Colonic mucosa (tissue), 4 donors: Measurements from ENCODE around the gene ZNF92. TPM values are rescaled to one million over a fixed set of nuclear protein-coding genes. Genes with fewer than 3 reads are reported as not detected.

Experiments
- DNase-seq: peaks from one replicate; pipeline ENCODE4 v3.0.0-alpha.2; 2020
- H3K27ac ChIP-seq: fragments of 200-600 bp; one replicate; pipeline ENCODE4 v1.8.0; 2021
- H3K27me3 ChIP-seq: fragments of 200-600 bp; one replicate; pipeline ENCODE4 v1.8.0; 2021
- H3K36me3 ChIP-seq: fragments of 200-600 bp; one replicate; pipeline ENCODE4 v1.8.0; 2021
- H3K4me1 ChIP-seq: fragments of 200-600 bp; one replicate; pipeline ENCODE4 v1.8.0; 2021; ENCODE audit warnings: mild to moderate bottlenecking
- H3K4me3 ChIP-seq: fragments of 200-600 bp; one replicate; pipeline ENCODE4 v1.8.0; 2021
- H3K9ac ChIP-seq, 2 donors: one replicate each; pipeline ENCODE4 v1.7.0; 2013; ENCODE audit warnings: control low read depth in 2 of 2, low read depth in 2 of 2, low read length in 2 of 2
- H3K9me3 ChIP-seq: fragments of 200-600 bp; one replicate; pipeline ENCODE4 v1.8.0; 2021
- intact Hi-C: fragments of 100-400 bp; cut with DNase I; formaldehyde crosslinking; loops from one replicate; pipeline ENCODE4 v1.14.1; 2022
- total RNA-seq, 2 donors: library from RNA; stranded (reverse); fragmentation: NEBNext Ultra II Directional in 1 of 2; extraction: Animal tissue kit (Norgen Biotek cat#: 25700) in 1 of 2; gene quantifications; one replicate each; pipeline ENCODE4 v1.2.1, GENCODE V29; 2021
- TF ChIP-seq, protein P1 (sequence below): fragments of 200-600 bp; IDR thresholded peaks from one replicate; pipeline ENCODE4 v1.8.0; 2022; ENCODE audit warnings: antibody characterized with exemption, mild to moderate bottlenecking
- donor health status: healthy.
- donor health status: DM: no; HTN: no; CAD: no.
- donor health status: DM: no; HTN: no; CAD: no.

The ZNF92 gene
- total RNA-seq, 2 donors from 2014 or later = 8.4 to 8.8 TPM

DNA sequence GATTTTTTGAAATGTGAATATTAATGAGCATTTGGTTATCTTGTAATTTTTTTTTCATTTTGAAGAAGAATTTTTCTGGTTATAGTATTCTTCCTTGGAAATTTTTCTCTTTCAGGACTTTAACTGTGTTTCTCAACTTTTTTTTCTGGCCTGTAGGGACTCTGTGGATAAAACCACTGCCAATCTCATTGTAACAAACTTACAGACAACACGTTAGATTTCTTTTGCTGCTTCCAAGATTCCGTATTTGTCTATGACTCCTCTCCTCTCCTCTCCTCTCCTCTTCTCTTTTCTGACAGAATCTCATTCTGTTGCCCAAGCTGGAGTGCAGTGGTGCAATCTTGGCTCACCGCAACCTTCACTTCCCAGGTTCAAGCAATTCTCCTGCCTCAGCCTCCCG lies 19.4 kb upstream of the ZNF92 start:
- intact Hi-C loops = no loop called here
- Histone ChIP-seq H3K27ac (no peak overlapping the region), H3K4me3 (no peak overlapping the region), H3K4me1 (no peaks in the 10 kb centered on the region), H3K27me3 (no peaks in the 10 kb centered on the region), H3K9ac (no peak overlapping the region), H3K36me3 (no peaks in the 10 kb centered on the region), H3K9me3 (no peaks in the 10 kb centered on the region)
- no peak for DNase-seq
- TF ChIP-seq, protein P1, sequence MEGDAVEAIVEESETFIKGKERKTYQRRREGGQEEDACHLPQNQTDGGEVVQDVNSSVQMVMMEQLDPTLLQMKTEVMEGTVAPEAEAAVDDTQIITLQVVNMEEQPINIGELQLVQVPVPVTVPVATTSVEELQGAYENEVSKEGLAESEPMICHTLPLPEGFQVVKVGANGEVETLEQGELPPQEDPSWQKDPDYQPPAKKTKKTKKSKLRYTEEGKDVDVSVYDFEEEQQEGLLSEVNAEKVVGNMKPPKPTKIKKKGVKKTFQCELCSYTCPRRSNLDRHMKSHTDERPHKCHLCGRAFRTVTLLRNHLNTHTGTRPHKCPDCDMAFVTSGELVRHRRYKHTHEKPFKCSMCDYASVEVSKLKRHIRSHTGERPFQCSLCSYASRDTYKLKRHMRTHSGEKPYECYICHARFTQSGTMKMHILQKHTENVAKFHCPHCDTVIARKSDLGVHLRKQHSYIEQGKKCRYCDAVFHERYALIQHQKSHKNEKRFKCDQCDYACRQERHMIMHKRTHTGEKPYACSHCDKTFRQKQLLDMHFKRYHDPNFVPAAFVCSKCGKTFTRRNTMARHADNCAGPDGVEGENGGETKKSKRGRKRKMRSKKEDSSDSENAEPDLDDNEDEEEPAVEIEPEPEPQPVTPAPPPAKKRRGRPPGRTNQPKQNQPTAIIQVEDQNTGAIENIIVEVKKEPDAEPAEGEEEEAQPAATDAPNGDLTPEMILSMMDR = no peak

DNA sequence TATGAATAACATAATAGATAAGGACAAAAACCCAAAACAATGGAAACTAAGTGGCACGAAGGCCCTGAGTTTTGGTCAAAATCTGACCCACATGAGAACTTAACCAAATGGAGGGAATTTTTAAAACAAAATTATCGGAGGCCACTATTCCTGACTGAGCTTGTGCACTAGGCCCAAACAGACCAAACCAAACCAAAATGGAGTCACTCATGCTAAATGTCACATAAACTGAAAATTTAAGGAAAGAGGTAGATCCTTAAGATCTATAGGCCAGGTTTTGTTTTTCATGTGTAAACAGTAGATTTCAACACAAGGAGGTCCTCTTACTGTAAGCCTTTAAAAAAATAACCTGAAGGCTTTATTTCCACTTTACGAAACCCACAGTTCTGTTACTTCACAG lies 3.8 kb upstream of the ZNF92 start:
- Histone ChIP-seq H3K36me3 (no peaks in the 10 kb centered on the region), H3K4me3 (no peak overlapping the region), H3K9me3 (no peaks in the 10 kb centered on the region), H3K4me1 (no peaks in the 10 kb centered on the region), H3K9ac (no peak overlapping the region), H3K27ac (no peak overlapping the region), H3K27me3 (no peaks in the 10 kb centered on the region)
- intact Hi-C loops = no loop called here
- TF ChIP-seq, protein P1 = no peak
- no peak for DNase-seq

- H3K9ac ChIP-seq = no peak overlapping the region
- H3K27me3 ChIP-seq = no peaks in the 10 kb centered on the region
- no peak overlapping the region for H3K27ac ChIP-seq
- no peaks in the 10 kb centered on the region for H3K36me3 ChIP-seq
- TF ChIP-seq, protein P1 = no peak
- no peaks in the 10 kb centered on the region for H3K9me3 ChIP-seq
- H3K4me3 ChIP-seq = no peak overlapping the region
- intact Hi-C loops = no loop called here
- peak; percentile 31 for DNase-seq
- H3K4me1 ChIP-seq = no peaks in the 10 kb centered on the region
These were observed 2.2 kb upstream of the ZNF92 start for GRCh38 chr7:65371468-65371867.

DNA sequence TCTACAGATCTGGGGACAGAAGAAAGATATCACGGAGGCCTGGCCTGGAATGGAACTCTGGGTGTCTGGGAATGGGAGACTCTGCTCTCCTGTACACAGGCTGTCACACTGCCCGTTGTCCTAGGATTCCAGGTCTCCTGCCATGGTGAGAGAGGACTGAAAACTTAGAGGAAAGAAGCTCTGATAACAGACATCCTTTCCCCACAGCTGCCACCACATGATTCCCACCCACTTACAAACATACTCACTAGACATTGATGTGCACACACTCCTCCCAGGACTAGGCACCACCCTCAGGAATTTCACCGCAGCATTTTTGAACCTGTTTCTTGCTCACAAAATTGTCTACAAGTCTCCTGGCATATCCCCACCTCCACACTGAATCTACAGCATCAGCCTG lies 5.7 kb downstream of the ZNF92 start:
- TF ChIP-seq, protein P1 = no peak

GRCh38 chr7:65381742-65382141 lies 8.1 kb downstream of the ZNF92 start:
- Histone ChIP-seq H3K9ac (no peak overlapping the region), H3K27me3 (no peaks in the 10 kb centered on the region), H3K4me3 (no peak overlapping the region), H3K27ac (no peak overlapping the region), H3K36me3 (no peaks in the 10 kb centered on the region), H3K9me3 (no peaks in the 10 kb centered on the region), H3K4me1 (no peaks in the 10 kb centered on the region)
- DNase-seq = no peak
- intact Hi-C loops = no loop called here
- TF ChIP-seq, protein P1 = no peak

More for the DNA sequence above, 5.7 kb downstream of the ZNF92 start:
- no peak overlapping the region for H3K27ac ChIP-seq
- no peak overlapping the region for H3K9ac ChIP-seq
- no peak overlapping the region for H3K4me3 ChIP-seq
- no peaks in the 10 kb centered on the region for H3K4me1 ChIP-seq
- DNase-seq = no peak
- H3K27me3 ChIP-seq = no peaks in the 10 kb centered on the region
- H3K36me3 ChIP-seq = no peaks in the 10 kb centered on the region
- intact Hi-C loops = no loop called here
- no peaks in the 10 kb centered on the region for H3K9me3 ChIP-seq

DNA sequence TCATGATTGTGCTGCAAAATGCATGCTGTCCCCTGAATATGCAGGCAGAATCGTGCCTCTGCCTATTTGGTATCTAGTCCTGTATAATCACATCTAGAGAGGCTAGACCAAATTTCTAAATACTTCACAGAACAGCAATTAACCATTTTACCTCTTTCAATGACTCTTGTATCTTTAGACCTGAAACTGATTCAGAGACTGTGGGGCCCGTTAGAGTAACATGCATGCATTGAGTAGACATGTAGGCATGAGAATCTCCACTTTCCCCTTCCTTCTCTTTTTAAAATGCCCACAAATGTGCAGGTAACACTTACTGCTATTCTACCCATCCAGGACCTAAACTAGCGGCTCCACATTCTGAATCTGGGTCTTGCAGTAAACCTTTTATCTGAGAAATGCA lies 8.8 kb downstream of the ZNF92 start:
- Histone ChIP-seq H3K27me3 (no peaks in the 10 kb centered on the region), H3K36me3 (no peaks in the 10 kb centered on the region), H3K9me3 (no peaks in the 10 kb centered on the region), H3K4me1 (no peaks in the 10 kb centered on the region), H3K27ac (no peak overlapping the region), H3K4me3 (no peak overlapping the region), H3K9ac (no peak overlapping the region)
- intact Hi-C loops = no loop called here
- TF ChIP-seq, protein P1 = no peak
- DNase-seq = no peak
